ENCODE measurements around the gene IGLL5.

IGLL5 gene

DNA sequence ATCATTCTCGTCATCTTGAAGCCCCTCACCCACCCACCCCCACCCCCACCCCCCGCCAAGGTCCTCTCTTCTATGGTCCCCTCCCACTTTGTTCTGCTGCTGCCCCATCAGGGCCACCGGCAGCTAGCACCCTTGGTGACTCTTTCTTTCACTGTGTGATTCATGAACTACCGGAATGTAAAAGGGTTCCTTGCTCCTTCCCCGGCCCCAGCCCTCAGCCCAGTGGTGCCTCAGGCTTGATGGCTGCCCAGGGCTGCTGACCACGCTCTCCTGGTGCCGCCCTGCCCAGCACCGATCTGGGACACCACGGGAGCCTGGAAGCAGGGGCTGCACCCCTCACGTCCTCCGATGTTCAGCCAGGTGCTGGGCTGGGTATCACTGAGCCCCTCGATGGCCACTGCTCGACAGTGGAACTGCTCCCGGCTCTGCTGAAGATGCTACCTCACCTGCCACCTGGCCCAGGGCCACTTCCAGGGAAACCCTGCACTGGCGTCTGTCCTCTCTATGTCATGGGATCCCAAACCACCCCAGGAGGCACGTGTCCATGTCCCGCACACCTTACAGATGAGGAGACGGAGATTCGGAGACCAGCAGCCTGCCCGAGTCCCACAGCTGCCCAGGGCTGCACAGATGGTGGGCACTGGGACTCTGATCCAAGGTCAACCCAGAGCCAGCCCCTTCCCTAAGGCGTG, 39.7 kb downstream of the IGLL5 start:
- TF ChIP-seq, protein P1, sequence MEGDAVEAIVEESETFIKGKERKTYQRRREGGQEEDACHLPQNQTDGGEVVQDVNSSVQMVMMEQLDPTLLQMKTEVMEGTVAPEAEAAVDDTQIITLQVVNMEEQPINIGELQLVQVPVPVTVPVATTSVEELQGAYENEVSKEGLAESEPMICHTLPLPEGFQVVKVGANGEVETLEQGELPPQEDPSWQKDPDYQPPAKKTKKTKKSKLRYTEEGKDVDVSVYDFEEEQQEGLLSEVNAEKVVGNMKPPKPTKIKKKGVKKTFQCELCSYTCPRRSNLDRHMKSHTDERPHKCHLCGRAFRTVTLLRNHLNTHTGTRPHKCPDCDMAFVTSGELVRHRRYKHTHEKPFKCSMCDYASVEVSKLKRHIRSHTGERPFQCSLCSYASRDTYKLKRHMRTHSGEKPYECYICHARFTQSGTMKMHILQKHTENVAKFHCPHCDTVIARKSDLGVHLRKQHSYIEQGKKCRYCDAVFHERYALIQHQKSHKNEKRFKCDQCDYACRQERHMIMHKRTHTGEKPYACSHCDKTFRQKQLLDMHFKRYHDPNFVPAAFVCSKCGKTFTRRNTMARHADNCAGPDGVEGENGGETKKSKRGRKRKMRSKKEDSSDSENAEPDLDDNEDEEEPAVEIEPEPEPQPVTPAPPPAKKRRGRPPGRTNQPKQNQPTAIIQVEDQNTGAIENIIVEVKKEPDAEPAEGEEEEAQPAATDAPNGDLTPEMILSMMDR (IDR thresholded peaks at IDR 0.05; ENCODE audit: borderline replicate concordance, insufficient read depth, low read depth, low read length): no peak
- H3K4me3 ChIP-seq (ENCODE audit: low read depth, low read length): no peak overlapping the region

DNA sequence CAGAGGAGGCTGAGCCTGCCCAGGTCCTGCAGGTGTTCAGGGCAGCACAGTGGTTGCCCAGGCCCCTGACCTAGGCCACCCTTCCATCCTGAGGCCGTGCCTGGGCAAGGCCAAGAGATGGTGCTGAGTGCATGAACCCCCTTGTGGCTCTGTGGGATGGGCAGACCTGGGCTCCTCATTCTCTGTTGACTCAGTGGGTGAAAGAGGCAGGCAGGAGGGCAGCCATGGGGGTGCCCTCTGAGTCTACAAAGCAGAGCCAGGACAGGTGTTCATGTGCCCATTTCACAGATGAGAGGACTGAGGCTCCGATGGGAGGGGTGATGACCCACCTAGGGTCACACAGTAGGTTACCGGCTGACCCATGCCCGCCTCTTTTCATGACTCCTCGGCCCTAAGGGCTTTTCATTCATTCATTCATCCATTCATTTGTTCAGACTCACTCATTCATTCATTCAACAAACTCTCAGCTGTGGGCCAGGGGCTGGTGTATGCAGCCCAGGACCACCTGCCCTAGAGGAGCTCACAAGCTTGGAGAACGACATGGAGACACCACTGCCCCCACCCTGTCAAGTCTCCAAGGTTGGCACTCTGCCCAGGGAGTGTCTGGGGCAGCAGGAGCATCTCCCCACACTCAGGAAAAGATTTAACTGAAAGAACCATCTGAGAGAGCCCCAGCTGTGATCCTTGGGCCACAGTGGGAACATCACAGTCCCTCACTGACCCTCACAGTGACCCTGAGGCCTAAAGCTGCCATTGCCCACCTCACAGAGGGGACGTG, 40.5 kb downstream of the IGLL5 start:
- H3K4me3 ChIP-seq (ENCODE audit: low read depth, low read length): peak overlapping the region; percentile 16
- TF ChIP-seq, protein P1 (IDR thresholded peaks at IDR 0.05; ENCODE audit: borderline replicate concordance, insufficient read depth, low read depth, low read length): no peak

DNA sequence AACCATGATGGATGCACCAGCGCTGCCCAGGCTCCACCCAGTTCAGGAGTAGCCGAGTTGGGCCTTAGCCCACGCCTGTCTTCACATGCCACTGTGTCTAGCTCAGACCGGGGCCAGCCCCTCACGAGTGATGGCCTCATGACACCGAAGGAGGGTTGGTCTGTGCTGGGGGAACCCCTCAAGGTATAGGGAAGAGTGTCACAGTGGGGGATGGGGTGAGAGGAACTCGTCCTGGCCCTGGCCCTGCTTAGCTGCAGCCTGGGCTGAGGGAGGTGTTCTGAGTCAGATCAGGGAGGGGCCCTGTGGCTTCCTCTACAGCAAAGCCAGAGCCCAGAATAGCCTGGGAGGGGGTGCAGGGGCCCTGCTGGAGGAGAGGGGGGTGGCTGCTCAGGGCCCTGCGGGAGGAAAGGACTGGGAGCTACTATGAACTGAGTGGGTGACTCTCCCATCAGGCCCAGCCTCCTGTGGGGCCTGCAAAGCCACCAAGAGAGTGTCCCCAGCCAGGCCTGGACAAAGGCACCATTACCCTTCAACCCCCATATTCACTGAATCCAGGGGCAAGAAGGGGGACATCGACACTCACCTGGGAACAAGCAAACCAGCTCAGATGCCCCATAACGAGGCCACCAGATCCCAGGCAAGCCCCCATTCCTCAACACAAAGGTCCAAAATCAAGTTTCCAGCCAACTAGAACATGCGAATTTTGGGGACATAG, 41.2 kb downstream of the IGLL5 start:
- TF ChIP-seq, protein P1 (IDR thresholded peaks at IDR 0.05; ENCODE audit: borderline replicate concordance, insufficient read depth, low read depth, low read length): no peak
- H3K4me3 ChIP-seq (ENCODE audit: low read depth, low read length): no peak overlapping the region

DNA sequence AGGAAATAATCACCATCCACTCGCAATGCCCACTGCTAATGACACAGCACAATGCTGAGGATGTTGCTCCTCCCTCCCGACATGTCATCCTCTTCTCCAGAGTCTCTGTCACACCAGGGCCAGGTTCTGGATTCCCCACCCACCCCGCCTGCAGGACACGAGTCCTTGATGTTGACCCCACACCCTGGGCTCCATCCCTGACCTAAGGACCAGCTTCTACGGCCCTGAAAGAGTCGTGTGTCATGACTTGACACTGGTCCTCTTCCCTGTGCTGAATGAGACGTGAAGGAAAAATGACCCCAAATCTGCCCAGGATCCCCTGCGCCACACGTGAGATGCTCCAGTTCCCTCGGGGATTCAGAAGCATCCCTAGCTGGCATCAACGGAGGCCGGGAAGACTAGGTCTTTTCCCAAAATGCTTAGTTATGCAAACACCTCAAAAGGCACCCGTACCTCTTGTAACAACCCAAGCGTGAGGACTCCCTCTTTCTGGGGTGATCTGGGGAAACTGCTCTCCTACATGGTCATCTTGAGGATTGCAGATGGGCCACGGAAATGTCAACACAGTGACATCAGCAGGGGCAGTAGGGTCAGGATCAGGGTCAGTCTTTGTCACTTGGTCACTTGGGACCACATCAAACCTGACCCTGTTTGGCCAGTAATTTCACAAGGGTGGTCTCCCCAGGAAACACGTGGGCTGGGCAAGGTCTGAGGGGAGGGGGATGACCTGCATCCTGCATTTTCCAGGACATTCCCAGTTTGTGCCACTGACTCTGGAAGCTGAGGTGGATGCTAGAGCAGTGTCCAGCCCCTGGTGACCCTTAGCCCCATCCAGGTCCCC, 42.0 kb downstream of the IGLL5 start:
- TF ChIP-seq, protein P1 (IDR thresholded peaks at IDR 0.05; ENCODE audit: borderline replicate concordance, insufficient read depth, low read depth, low read length): no peak
- no peak overlapping the region for H3K4me3 ChIP-seq (ENCODE audit: low read depth, low read length)

DNA sequence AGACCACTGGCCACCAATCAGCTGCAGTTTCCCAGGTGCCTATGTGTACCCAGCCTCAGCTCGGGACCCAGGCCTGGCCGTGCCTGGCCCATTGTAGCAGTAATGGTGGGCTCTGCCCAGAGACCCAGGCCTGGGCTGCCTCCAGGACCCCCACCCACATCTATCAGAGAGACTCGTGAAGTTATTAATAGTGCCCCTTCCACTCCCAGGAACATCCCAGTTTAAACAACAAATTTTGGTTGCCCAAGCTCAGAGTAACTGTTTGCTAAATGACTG, 42.5 kb downstream of the IGLL5 start:
- TF ChIP-seq, protein P1 (IDR thresholded peaks at IDR 0.05; ENCODE audit: borderline replicate concordance, insufficient read depth, low read depth, low read length): no peak
- no peak overlapping the region for H3K4me3 ChIP-seq (ENCODE audit: low read depth, low read length)

DNA sequence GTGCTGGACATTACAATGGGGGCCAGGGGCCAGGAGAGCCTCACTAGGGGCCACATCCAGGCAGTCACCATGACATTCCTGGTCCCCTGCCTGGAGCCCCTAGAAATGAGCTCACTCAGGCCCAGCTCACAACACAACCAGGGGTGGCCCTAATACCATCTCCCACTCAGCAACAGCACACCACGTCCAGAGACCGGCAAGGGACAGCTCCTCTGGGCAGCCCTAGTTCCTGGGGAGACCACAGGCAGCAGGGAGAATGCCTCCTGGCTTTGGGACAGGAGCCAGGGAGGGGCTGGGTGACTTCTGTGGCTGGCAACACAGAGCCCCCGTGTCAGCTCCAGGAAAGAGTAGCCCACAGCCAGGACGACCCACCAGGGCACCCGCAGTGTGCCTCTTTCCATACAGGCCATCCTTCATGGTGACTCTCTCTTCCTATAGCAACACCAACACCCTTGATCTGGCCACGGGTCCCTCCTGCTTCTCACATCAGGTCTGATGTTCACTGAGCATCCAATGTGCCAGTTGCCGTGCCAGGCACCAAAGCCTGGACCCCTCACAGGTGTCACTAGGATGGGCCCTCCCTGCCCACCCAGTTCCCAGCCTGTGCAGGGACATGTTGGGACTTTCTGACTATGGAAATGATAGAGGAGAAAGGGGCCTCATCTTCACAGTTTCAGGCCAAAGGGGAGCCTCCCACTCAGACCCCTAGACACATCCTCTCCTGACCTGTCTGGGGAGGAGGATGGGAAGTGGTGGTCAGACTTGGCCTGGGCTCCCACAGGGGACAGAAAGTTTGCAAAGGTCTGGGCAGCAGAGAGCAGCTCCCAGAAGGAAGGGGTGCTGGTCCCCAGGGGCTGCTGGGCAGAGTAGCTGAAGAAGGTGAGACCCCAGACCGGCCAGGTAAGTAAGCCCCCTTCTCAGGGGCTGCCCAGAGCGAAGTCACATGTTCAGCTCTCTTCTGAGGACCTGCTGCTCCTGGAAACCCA, 43.2 kb downstream of the IGLL5 start:
- H3K4me3 ChIP-seq (ENCODE audit: low read depth, low read length): peak overlapping the region; percentile 3
- TF ChIP-seq, protein P1 (IDR thresholded peaks at IDR 0.05; ENCODE audit: borderline replicate concordance, insufficient read depth, low read depth, low read length): no peak

Data from GM12875 (cell line).